Measurements from ENCODE around the gene PROCA1. TPM values are rescaled to one million over a fixed set of nuclear protein-coding genes. Genes with fewer than 3 reads are reported as not detected.
"Not testable (repeated sequence)": the region's sequence is repeated elsewhere in the genome, so short reads cannot be mapped to it uniquely, and the experiment has no call there.

PROCA1 gene
- total RNA-seq, 1 donor from 2014 or later: 7.6 TPM

DNA sequence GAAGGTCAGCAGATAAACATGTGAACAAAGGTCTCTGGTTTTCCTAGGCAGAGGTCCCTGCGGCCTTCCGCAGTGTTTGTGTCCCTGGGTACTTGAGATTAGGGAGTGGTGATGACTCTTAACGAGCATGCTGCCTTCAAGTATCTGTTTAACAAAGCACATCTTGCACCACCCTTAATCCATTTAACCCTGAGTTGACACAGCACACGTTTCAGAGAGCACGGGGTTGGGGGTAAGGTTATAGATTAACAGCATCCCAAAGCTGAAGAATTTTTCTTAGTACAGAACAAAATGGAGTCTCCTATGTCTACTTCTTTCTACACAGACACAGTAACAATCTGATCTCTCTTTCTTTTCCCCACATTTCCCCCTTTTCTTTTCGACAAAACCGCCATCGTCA is 53.3 kb downstream of the PROCA1 start:
- intact Hi-C loops (cut with DNase I): loop anchor here (5.0 kb wide), 1 partner anchor 531 kb away; no protein-coding TSS in a partner anchor

DNA sequence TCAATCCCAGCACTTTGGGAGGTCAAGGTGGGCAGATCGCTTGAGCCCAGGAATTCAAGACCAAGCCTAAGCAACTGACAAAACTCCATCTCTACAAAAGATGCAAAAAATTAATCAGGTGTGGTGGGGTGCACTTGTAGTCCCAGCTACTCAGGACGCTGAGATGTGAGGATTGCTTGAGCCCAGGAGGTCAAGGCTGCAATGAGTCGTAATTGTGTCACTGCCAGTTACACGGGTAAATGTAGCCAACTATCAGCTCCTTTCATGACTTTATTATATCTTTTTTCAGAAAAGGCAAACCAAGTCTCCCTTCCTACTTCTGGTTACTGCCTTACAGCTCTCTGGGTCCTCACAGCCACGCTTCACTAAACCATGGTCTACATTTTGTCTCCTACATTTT is 53.9 kb downstream of the PROCA1 start:
- intact Hi-C loops (cut with DNase I): loop anchor here (5.0 kb wide), 1 partner anchor 530 kb away; no protein-coding TSS in a partner anchor
- no peak for DNase-seq (ENCODE audit: low spot score)
- ATAC-seq: no peak

More for the DNA sequence above, 53.3 kb downstream of the PROCA1 start:
- not testable (repeated sequence) for DNase-seq (ENCODE audit: low spot score); ATAC-seq

DNA sequence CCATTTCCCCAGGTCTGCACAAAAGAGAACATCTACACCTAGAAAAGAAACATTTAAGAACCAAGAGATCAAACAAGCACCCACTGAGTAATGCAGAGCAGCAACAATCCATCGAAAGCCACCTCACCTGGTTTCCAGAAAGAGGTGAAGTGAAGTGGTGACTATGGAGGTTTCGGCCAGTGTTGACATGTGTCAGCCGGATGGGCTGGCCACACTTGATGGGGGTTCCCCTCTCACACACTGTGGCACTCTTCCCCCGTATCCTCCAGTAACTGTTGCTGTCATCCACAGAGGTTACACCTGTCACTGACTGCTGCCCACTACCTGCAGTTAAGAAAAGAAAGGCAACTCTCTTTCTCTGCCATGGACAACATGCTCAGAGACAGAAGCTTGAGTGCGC is 56.5 kb downstream of the PROCA1 start:
- no peak for ATAC-seq
- no peak for DNase-seq (ENCODE audit: low spot score)
- intact Hi-C loops (cut with DNase I): loop anchor here (5.0 kb wide), 1 partner anchor 528 kb away; no protein-coding TSS in a partner anchor

Other genes with a start within 250 kb of the PROCA1 start
- gene SLC13A2, start 238.2 kb downstream of the PROCA1 start, total RNA-seq: not detected
- not detected for gene FOXN1, start 205.5 kb downstream of the PROCA1 start, total RNA-seq
- 28.3 TPM for gene UNC119, start 159.3 kb downstream of the PROCA1 start, total RNA-seq
- 40.4 TPM for gene PIGS, start 140.4 kb downstream of the PROCA1 start, total RNA-seq
- 99.7 TPM for gene ALDOC, start 135.0 kb downstream of the PROCA1 start, total RNA-seq
- 20.9 TPM for gene SPAG5, start 112.9 kb downstream of the PROCA1 start, total RNA-seq
- gene RSKR, start 97.7 kb downstream of the PROCA1 start, total RNA-seq: 14.4 TPM
- gene BLTP2, start 66.7 kb downstream of the PROCA1 start, total RNA-seq: 115 TPM
- gene SDF2, start 50.0 kb downstream of the PROCA1 start, total RNA-seq: 33.7 TPM
- 70.7 TPM for gene SUPT6H, start 49.7 kb downstream of the PROCA1 start, total RNA-seq
- 81.3 TPM for gene RAB34, start 6.0 kb upstream of the PROCA1 start, total RNA-seq
- 1,089 TPM for gene RPL23A, start 8.1 kb upstream of the PROCA1 start, total RNA-seq
- 3.1 TPM for gene TLCD1, start 14.3 kb upstream of the PROCA1 start, total RNA-seq
- 3.4 TPM for gene NEK8, start 16.9 kb upstream of the PROCA1 start, total RNA-seq
- 39.2 TPM for gene TRAF4, start 32.1 kb upstream of the PROCA1 start, total RNA-seq
- gene FAM222B, start 130.9 kb upstream of the PROCA1 start, total RNA-seq: 17.3 TPM
- 23.0 TPM for gene ERAL1, start 143.1 kb upstream of the PROCA1 start, total RNA-seq
- 111 TPM for gene FLOT2, start 185.8 kb upstream of the PROCA1 start, total RNA-seq
- 9.6 TPM for gene DHRS13, start 191.2 kb upstream of the PROCA1 start, total RNA-seq
- gene PHF12, start 239.6 kb upstream of the PROCA1 start, total RNA-seq: 42.8 TPM

All from sciatic nerve (tissue), 2 donors.